Measurements from ENCODE around the gene PLSCR2.

PLSCR2 gene, protein sequence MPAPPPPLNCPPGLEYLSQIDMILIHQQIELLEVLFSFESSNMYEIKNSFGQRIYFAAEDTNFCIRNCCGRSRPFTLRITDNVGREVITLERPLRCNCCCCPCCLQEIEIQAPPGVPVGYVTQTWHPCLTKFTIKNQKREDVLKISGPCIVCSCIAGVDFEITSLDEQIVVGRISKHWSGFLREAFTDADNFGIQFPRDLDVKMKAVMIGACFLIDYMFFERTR

DNA sequence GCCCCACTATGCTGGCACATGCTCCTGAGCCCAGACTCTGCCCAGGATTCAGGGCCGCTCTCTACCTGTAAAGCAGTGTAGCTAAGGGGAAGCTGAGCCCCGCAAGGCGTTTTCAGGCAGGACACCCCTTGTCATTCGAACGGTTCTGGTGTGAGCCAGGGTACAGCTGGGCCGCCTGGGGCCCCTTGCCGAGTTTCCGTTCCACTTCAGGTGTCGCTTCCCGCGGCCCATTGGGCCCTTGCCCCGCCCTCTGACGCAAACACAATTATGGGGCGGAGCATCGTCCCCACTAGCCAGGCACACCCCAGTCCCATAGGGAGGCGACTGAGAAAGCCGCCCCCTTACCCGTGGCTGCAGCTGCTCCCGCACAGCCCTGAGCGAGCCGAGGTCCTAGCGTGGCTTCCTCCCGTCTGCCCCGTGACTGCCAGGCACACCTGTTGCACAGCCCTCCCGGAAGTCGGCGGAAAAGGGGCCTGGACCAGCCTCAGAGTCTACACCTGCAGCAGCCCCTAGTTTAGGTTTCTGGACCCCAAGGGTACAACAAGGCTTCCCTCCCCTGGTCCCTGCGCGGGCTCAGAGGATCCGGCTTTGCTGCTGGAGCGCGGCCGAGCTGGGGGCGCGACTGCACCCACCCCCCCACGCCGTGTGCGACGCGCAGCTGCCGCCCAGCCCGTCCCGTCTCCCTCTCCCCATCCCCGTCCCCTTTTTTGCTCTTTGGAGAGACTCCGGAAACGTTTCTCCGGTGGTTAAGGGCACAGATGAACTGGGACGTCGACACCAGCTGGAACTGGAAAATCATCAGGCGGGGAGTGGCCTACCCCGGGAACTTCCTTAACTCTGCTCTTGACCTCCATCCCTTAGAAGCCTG, at the start of gene PLSCR2:
Gene PLSCR2, minus strand, starts transcription at position 412 of the 868 bp plus-strand sequence. CDS start 9,657 bp downstream, outside the sequence.
- DNase-seq (ENCODE audit: low read depth, low spot score) = no peak
- peak within 1 kb of the TSS; percentile 56 for H3K4me3 ChIP-seq (ENCODE audit: low read depth, low read length)
- in situ Hi-C loops (cut with HindIII; ENCODE audit: low sequenced_read_pairs) = no loop called here
- TF ChIP-seq, protein P1, sequence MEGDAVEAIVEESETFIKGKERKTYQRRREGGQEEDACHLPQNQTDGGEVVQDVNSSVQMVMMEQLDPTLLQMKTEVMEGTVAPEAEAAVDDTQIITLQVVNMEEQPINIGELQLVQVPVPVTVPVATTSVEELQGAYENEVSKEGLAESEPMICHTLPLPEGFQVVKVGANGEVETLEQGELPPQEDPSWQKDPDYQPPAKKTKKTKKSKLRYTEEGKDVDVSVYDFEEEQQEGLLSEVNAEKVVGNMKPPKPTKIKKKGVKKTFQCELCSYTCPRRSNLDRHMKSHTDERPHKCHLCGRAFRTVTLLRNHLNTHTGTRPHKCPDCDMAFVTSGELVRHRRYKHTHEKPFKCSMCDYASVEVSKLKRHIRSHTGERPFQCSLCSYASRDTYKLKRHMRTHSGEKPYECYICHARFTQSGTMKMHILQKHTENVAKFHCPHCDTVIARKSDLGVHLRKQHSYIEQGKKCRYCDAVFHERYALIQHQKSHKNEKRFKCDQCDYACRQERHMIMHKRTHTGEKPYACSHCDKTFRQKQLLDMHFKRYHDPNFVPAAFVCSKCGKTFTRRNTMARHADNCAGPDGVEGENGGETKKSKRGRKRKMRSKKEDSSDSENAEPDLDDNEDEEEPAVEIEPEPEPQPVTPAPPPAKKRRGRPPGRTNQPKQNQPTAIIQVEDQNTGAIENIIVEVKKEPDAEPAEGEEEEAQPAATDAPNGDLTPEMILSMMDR (IDR thresholded peaks at IDR 0.05; ENCODE audit: low read depth, low read length) = no peak

DNA sequence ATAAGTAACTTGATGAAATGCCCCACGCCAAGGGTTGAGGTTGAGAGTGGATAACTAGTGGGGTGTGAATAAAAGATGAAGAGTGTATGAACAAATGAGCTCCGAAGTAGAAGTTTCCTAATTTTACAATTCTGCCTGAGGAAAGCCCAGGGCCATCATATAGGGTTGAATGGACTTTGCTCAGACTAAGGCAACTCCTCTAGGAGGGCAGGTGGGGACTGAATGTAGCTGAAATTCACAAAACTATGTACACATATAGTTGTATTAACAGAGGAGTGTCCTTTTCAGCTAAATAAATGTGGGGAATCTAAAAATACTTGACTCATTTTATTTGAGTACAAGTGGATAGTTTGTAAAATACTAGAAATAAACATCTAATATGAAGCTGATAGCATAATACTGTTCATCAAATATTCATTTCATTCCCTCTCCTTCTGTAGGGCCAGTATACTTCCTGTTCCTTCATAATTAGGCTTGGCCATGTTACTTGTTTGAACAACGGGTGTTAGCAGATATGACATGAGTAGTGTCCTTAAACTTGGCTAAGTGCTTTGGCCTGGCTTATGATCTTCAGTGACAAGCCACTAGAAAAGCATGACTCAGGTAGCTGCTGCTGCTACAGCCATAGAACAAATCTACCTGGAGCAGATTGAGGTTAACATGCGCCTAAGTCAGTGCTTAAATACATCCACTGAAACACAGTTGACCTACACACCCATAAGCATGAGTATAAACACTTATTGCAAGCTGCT, 48.5 kb upstream of the PLSCR2 start:
- no peak for DNase-seq (ENCODE audit: low read depth, low spot score)
- TF ChIP-seq, protein P1 (IDR thresholded peaks at IDR 0.05; ENCODE audit: low read depth, low read length) = no peak
- H3K4me3 ChIP-seq (ENCODE audit: low read depth, low read length) = no peak overlapping the region
- in situ Hi-C loops (cut with HindIII; ENCODE audit: low sequenced_read_pairs) = no loop called here

DNA sequence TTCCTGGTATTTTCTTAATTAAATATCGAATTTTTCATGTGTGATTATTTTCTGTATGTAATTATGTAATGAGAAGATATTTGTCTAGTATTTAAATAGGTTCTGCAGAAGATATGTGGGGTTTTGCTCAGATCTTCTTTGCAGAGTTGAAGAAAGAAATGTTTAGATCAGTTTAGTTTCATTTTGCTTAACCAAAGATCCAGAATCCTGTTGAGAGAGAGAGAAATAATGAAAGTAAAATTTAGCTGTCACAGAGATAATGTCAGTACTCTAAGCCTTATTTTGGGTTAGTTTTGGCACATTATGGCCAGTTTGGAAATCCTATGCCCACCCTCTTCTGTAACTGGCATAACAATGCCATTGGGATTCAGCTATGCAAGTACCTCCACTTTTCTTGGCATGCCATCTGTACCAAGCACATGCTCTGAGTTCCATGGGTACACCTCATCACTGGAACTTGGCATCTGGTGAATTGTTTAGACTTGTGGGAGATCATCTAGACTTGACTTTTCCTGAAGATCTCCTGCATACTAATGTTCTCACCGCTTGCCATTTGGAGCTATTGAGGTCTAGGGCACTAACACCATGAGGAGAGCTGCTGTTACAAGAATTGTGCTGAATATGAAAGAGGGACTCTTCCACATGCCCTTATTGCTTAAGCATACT, 44.2 kb upstream of the PLSCR2 start:
- DNase-seq (ENCODE audit: low read depth, low spot score) = no peak
- no peak overlapping the region for H3K4me3 ChIP-seq (ENCODE audit: low read depth, low read length)
- in situ Hi-C loops (cut with HindIII; ENCODE audit: low sequenced_read_pairs) = no loop called here
- TF ChIP-seq, protein P1 (IDR thresholded peaks at IDR 0.05; ENCODE audit: low read depth, low read length) = no peak

DNA sequence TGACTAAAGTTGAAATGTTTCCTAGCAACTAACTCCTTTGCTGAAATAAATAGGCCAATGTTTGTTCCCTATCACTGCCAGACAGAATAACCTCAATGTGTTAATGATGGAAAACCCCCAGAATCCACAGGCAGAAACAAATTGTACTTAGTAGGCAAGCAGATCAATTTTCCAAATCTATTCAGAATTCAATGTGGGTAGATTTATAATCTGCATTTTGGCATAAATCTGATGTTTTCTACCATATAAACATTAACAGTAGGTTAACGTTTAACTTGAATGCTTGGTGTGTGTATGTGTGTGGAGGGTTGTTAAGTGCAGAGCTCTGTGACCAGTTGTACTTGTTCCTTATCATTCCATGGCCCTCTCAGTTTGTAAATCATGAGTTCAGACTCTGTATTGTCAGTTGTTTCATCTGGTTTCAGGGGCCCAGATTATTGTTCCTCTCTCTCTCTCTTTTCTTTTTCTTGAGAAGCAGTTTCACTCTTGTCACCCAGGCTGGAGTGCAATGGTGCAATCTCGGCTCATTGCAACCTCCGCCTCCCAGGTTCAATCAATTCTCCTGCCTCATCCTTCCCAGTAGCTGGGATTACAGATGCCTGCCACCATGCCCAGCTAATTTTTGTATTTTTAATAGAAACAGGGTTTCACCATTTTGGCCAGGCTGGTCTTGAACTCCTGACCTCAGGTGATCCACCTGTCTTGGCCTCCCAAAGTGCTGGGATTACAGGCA, 42.2 kb upstream of the PLSCR2 start:
- no peak overlapping the region for H3K4me3 ChIP-seq (ENCODE audit: low read depth, low read length)
- DNase-seq (ENCODE audit: low read depth, low spot score) = no peak
- TF ChIP-seq, protein P1 (IDR thresholded peaks at IDR 0.05; ENCODE audit: low read depth, low read length) = no peak
- in situ Hi-C loops (cut with HindIII; ENCODE audit: low sequenced_read_pairs) = no loop called here

DNA sequence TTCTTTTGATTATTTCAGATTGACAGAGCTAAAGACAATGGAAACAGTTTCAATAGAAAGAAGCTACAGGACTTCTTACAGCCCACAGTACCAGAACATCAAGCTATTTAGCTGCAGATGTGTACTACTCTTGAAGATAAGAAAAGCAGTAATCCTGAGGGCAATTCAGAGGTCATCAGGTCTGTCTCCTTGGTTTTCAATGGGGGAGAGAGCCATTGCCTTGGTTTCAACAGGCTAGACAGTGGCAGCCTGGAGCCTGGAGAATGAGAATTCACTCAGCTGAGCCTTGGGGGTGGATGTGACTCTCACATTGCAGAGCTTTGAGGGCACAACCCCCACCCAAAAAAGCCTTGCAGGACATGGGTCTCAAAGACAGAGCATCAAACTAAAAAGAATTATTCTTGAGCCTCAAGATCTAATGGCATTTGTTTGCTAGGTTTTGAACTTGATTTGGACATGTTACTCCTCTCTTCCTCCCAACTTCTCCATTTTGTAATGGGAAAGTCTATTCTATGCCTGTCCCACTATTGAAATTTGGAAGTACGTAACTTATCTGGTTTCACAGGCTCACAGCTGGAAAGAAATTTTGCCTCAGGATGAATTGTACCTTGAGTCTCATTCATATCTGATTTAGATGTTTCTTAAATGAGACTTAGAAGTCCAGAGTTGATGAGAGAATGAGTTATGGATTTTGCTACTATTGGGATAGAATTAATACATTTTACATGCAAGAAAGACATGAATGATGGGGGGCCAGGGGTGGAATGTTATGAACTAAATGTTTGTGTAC, 38.2 kb upstream of the PLSCR2 start:
- in situ Hi-C loops (cut with HindIII; ENCODE audit: low sequenced_read_pairs) = no loop called here
- no peak overlapping the region for H3K4me3 ChIP-seq (ENCODE audit: low read depth, low read length)
- TF ChIP-seq, protein P1 (IDR thresholded peaks at IDR 0.05; ENCODE audit: low read depth, low read length) = no peak
- no peak for DNase-seq (ENCODE audit: low read depth, low spot score)

Measured in astrocyte of the spinal cord (primary cell).